A549 treated with CORT108297 at 1 μM for 4 hours (cell line): ENCODE results near the gene DLX2. TPM values are rescaled to one million over a fixed set of nuclear protein-coding genes. Genes with fewer than 3 reads are reported as not detected.

Experiments used
- total RNA-seq: library from RNA; stranded (reverse); fragments of 200-300 nt; extraction: Qiagen RNA extraction; gene quantifications from 5 replicates; pipeline ENCODE4 v1.2.3, GENCODE V29; 2022

The DLX2 gene
- 0.40 to 1.1 TPM (median 0.60 TPM) in 5 replicates for total RNA-seq

DNA sequence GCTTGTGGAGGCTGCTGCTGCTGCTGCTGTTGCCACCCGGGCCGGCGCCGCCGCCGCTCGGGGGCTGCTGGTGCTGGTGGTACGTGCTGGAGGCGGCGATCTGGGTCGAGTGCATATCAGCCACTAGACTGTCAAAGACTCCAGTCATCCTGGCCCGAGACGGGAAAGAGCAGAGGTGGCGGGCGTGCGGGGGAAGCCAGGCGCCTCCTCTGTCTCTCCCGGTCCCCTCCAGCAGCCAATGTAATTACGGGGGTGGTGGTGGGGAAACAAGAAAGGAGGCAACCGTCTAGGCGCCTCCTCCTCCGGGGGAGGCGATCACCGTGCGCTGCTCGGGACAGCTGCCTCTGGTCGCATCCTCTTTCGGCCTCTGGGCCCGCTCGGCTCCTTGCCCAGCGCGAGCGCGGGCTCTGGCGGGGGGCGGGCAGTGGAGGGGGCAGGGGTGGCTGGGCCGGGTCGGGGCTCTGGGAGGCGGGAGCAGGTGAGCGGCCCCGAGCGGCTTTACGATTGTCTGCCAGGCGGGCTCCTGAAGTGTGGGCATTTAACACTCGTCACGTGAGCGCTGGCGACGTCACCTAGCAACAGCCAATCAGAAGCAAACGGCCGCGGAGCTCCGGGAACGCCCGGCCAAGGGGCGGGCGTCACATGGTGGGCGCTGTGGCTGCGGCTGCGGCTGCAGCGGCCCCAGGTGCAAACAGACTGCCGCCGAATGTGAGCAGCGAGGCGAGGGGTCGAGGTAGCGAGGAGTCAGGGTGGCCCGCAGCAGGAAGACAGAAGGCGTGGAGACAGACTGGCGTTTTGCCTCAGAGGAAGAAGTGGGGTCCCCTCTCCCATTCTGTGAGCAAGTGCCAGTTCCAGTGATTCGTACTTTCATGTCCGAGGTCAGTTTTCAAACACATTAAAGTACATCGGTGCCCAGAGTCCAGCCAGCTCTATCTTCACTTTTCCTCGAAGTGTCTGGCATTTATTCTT is at the start of gene DLX2:
Gene DLX2 (minus strand): TSS at position 510 of the 969 bp plus-strand sequence. CDS start 362 bp downstream, at position 148.

DNA sequence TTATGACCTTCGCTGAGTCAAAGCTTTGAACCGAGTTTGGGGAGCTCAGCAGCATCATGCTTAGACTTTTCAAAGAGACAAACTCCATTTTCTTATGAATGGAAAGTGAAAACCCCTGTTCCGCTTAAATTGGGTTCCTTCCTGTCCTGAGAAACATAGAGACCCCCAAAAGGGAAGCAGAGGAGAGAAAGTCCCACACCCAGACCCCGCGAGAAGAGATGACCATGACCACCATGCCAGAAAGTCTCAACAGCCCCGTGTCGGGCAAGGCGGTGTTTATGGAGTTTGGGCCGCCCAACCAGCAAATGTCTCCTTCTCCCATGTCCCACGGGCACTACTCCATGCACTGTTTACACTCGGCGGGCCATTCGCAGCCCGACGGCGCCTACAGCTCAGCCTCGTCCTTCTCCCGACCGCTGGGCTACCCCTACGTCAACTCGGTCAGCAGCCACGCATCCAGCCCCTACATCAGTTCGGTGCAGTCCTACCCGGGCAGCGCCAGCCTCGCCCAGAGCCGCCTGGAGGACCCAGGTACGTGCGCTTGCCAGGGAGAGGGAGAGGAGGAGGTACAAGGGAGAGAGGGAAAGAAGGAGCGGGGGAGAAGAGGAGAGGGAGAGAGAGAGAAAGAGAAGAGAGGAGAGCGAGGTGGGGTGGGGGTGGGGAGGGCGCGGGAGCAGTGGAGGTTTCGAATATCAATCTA is 17.1 kb downstream of the DLX2 start, which contains the start of gene DLX1:
Gene DLX1 (plus strand): TSS at position 48 of the 700 bp plus-strand sequence. CDS start 171 bp downstream, at position 219.

Other genes starting within 250 kb of the DLX2 start
- gene SLC25A12, start 208.7 kb downstream of the DLX2 start, total RNA-seq, result 13.3 to 14.8 TPM (median 14.1 TPM) in 5 replicates
- 66.7 to 90.0 TPM (median 67.7 TPM) in 5 replicates for gene HAT1, start 180.4 kb downstream of the DLX2 start, total RNA-seq
- 2.5 to 3.3 TPM (median 2.9 TPM) in 5 replicates for gene METAP1D, start 102.9 kb downstream of the DLX2 start, total RNA-seq
- gene DLX1, start 17.4 kb downstream of the DLX2 start, total RNA-seq, result 2.7 to 4.0 TPM (median 3.5 TPM) in 5 replicates